HEK293T (cell line): ENCODE data around the gene NKAIN2.

Experiments
- CTCF ChIA-PET: fragments of 350-600 bp; formaldehyde crosslinking; extraction: SDS; loops from one replicate; lab custom pipeline; 2021; ENCODE audit warnings: antibody characterized with exemption, inconsistent platforms; lab: Yijun Ruan, JAX
- POLR2A ChIA-PET: fragments of 350-600 bp; formaldehyde crosslinking; extraction: SDS; loops from one replicate; lab custom pipeline; 2020; ENCODE audit warnings: antibody characterized with exemption, inconsistent platforms; lab: Yijun Ruan, JAX
- DNase-seq: peaks from one replicate; pipeline ENCODE4 v3.0.0; 2012; ENCODE audit warnings: mixed read lengths; ENCODE audit errors: extremely low spot score
- ARNT ChIP-seq: fragments of 450-650 bp; IDR thresholded peaks from 2 replicates; pipeline ENCODE4 v1.6.1; 2017; ENCODE audit warnings: mild to moderate bottlenecking
- BHLHE40 ChIP-seq: fragments of 450-650 bp; IDR thresholded peaks from 2 replicates; pipeline ENCODE4 v1.6.1; 2016; ENCODE audit warnings: mild to moderate bottlenecking, moderate library complexity, borderline replicate concordance
- CTBP1 ChIP-seq: fragments of 450-650 bp; IDR thresholded peaks from 2 replicates; pipeline ENCODE4 v1.6.1; 2016; ENCODE audit warnings: borderline replicate concordance
- ELF4 ChIP-seq: fragments of 450-650 bp; IDR thresholded peaks from 2 replicates; pipeline ENCODE4 v1.6.1; 2017; ENCODE audit warnings: antibody characterized with exemption
- FOXA1 ChIP-seq: fragments of 450-650 bp; IDR thresholded peaks from 2 replicates; pipeline ENCODE4 v1.6.1; 2016; ENCODE audit warnings: mild to moderate bottlenecking
- FOXK2 ChIP-seq: fragments of 450-650 bp; IDR thresholded peaks from 2 replicates; pipeline ENCODE4 v1.6.1; 2016; ENCODE audit warnings: mild to moderate bottlenecking
- FOXM1 ChIP-seq: fragments of 450-650 bp; IDR thresholded peaks from 2 replicates; pipeline ENCODE4 v1.6.1; 2017; ENCODE audit warnings: mild to moderate bottlenecking, borderline replicate concordance
- HDGF ChIP-seq: fragments of 450-650 bp; IDR thresholded peaks from 2 replicates; pipeline ENCODE4 v1.6.1; 2017; ENCODE audit warnings: antibody characterized with exemption, borderline replicate concordance
- L3MBTL2 ChIP-seq: fragments of 450-650 bp; conservative IDR thresholded peaks from 2 replicates; pipeline ENCODE4 v1.6.1; 2016; ENCODE audit warnings: mild to moderate bottlenecking
- LEF1 ChIP-seq: fragments of 450-650 bp; IDR thresholded peaks from 2 replicates; pipeline ENCODE4 v1.6.1; 2017; ENCODE audit warnings: mild to moderate bottlenecking, borderline replicate concordance
- NFRKB ChIP-seq: fragments of 450-650 bp; IDR thresholded peaks from 2 replicates; pipeline ENCODE4 v1.6.1; 2016; ENCODE audit warnings: mild to moderate bottlenecking, moderate library complexity
- SP1 ChIP-seq: fragments of 450-650 bp; IDR thresholded peaks from 2 replicates; pipeline ENCODE4 v1.6.1; 2017
- SUZ12 ChIP-seq: fragments of 450-650 bp; IDR thresholded peaks from 2 replicates; pipeline ENCODE4 v1.6.1; 2016; ENCODE audit warnings: mild to moderate bottlenecking
- TARDBP ChIP-seq: fragments of 450-650 bp; IDR thresholded peaks from 2 replicates; pipeline ENCODE4 v1.6.1; 2016
- ZNF384 ChIP-seq: fragments of 450-650 bp; IDR thresholded peaks from 2 replicates; pipeline ENCODE4 v1.6.1; 2016
- TF ChIP-seq, protein P1 (sequence below): fragments of 450-650 bp; IDR thresholded peaks from 2 replicates; pipeline ENCODE4 v1.6.1; 2016

Gene NKAIN2

DNA sequence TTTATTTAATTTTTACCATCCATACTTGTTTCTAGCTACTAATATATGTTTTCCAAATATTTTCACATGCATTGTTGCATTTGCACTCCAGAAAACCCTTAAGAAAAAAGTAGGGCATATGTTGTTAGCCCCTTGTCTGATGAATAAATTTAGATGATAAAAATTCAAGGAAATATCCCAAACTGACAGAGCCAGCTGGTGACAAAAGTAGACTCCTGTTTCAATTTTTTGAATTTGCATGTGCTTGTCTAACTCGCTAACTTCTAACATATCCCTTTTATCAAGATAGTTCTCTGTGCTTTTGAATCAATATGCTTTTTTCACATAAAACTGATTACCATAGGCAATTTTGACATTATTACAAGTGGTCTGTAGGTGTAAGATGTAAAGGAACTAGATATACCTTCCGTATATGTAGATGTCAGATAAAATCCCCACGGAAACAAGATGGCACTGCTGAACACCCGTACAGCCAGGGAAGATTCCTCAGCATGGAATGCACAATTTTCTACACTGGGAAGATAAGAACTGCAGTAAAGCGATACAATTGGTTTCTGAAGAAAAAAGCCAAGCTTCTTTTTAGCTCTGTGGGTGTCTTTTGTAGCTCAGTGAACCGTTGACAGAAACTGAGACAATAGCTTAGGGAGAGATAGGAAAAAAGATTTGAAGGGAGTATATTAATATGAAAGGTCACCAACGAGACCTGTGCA, 721.0 kb downstream of the NKAIN2 start:
- TF ChIP-seq BHLHE40: no peak
- TF ChIP-seq L3MBTL2: no peak
- no peak for TF ChIP-seq FOXA1
- TF ChIP-seq NFRKB: no peak
- no peak for TF ChIP-seq ZNF384
- TF ChIP-seq LEF1: no peak
- no peak for TF ChIP-seq CTBP1
- TF ChIP-seq HDGF: no peak
- TF ChIP-seq, protein P1, sequence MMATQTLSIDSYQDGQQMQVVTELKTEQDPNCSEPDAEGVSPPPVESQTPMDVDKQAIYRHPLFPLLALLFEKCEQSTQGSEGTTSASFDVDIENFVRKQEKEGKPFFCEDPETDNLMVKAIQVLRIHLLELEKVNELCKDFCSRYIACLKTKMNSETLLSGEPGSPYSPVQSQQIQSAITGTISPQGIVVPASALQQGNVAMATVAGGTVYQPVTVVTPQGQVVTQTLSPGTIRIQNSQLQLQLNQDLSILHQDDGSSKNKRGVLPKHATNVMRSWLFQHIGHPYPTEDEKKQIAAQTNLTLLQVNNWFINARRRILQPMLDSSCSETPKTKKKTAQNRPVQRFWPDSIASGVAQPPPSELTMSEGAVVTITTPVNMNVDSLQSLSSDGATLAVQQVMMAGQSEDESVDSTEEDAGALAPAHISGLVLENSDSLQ: no peak
- no peak for TF ChIP-seq FOXK2
- TF ChIP-seq SP1: no peak
- TF ChIP-seq ELF4: no peak
- no peak for TF ChIP-seq SUZ12
- no peak for TF ChIP-seq FOXM1
- TF ChIP-seq TARDBP: no peak
- no peak for TF ChIP-seq ARNT
- DNase-seq: no peak
- ChIA-PET POLR2A (no interaction called here), CTCF (interaction anchor here (0.6 kb wide), 1 partner anchor 600 kb away, joined by 3 read pairs; no protein-coding TSS in a partner anchor)

- POLR2A ChIA-PET: no interaction called here
- TF ChIP-seq, protein P1: no peak
- TF ChIP-seq ZNF384 (no peak), FOXM1 (no peak), HDGF (no peak), SP1 (no peak), SUZ12 (no peak), TARDBP (no peak), CTBP1 (no peak), FOXK2 (no peak), LEF1 (no peak), ELF4 (no peak), BHLHE40 (no peak), L3MBTL2 (no peak), NFRKB (no peak), ARNT (no peak), FOXA1 (no peak)
- no peak for DNase-seq
- CTCF ChIA-PET: no interaction called here
Observed at GRCh38 chr6:124530926-124531325, 727.3 kb downstream of the NKAIN2 start.

DNA sequence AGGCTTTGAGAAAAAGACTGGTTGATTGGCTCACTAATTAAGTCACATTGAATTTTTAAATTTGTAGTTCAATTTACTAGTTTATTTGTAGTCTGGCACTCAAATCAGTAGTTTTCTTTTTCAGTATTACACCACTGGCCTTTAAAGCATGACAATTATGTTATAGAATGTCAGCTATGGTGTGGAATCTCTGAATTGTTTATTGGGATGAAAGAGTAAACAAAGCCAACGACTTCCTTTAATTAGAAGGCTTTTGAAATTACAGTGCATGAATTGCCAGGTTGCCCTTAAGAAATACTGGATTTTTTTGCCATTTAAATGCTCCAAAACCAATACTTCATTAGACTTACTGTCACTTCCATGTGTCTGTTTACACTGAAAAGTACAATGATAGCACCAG, 731.6 kb downstream of the NKAIN2 start:
- TF ChIP-seq FOXK2 (no peak), HDGF (no peak), FOXM1 (no peak), SP1 (no peak), ARNT (no peak), BHLHE40 (no peak)
- TF ChIP-seq, protein P1: no peak
- CTCF ChIA-PET: no interaction called here
- POLR2A ChIA-PET: no interaction called here
- no peak for DNase-seq

GRCh38 chr6:124535746-124536145, 732.1 kb downstream of the NKAIN2 start:
- DNase-seq: peak; percentile 12
- CTCF ChIA-PET: no interaction called here
- POLR2A ChIA-PET: no interaction called here
- TF ChIP-seq LEF1: no peak
- no peak for TF ChIP-seq BHLHE40
- TF ChIP-seq FOXK2: no peak
- no peak for TF ChIP-seq ZNF384
- TF ChIP-seq ARNT: no peak
- TF ChIP-seq NFRKB: no peak
- TF ChIP-seq CTBP1: no peak
- TF ChIP-seq SUZ12: no peak
- TF ChIP-seq L3MBTL2: no peak
- TF ChIP-seq, protein P1: no peak
- TF ChIP-seq ELF4: no peak
- no peak for TF ChIP-seq SP1
- no peak for TF ChIP-seq FOXM1
- TF ChIP-seq HDGF: no peak
- TF ChIP-seq FOXA1: no peak
- no peak for TF ChIP-seq TARDBP

DNA sequence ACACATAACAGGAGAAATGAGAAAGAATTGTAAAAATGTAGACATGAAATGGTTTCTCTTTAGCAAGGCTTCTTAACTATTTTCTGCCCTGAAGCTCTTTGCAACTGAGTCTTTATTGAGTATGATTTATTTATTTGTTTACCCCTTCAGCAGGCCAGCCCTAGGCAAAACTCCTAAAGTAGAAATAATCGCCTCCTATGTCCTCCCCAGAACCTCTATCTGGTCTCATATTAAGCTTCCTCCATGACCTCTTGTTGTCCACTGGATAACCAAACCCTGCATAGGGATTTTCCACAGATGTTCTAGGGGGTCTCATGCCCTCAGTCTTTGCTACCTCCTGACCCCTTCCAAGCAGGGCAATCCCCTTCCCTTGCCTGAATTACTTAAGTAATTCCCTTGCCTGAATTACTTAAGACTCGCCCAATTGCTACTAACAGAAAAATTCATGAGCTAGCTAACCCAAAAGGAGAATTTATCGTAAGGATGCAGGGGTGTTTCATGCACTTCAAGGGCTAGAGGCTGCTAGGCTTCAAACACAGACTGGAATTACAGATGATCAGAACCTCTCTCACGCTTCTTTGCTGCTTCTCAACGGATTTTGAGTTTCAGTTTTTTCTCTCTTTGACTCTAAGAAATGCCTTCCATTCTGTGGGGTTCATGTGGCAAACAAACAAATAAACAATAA, 732.6 kb downstream of the NKAIN2 start:
- TF ChIP-seq ELF4: no peak
- no peak for TF ChIP-seq FOXK2
- TF ChIP-seq CTBP1: no peak
- no peak for TF ChIP-seq LEF1
- no peak for TF ChIP-seq L3MBTL2
- TF ChIP-seq NFRKB: no peak
- TF ChIP-seq BHLHE40: no peak
- TF ChIP-seq, protein P1: no peak
- TF ChIP-seq FOXM1: no peak
- TF ChIP-seq SUZ12: no peak
- no peak for TF ChIP-seq TARDBP
- TF ChIP-seq HDGF: no peak
- TF ChIP-seq FOXA1: no peak
- no peak for DNase-seq
- POLR2A ChIA-PET: no interaction called here
- CTCF ChIA-PET: no interaction called here
